ENCODE measurements around the gene CHST11.

DNA sequence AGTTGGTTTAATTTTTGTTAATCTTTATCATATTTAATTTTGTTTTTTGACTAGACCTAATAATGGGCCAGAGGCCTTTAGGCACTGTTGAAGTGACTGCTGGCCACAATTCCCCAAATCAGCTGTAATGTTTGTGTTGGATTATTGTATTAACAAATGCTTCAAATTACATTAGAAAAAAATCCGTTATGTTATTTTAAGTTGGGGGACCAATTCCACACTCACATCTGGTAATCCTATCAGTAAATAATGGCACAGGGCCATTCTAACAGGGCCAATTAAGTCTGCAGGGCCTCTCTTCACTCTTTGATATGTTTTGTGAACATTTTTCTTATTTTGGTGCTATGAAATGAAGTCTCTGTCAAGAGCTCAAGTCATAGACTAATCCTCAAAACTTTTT lies 39.6 kb downstream of the CHST11 start:
- TF ChIP-seq POLR2A (IDR thresholded peaks at IDR 0.05; ENCODE audit: low read depth, low read length) (no peak), CTCF (conservative IDR thresholded peaks at IDR 0.05; ENCODE audit: low read depth, low read length) (no peak), MXI1 (IDR thresholded peaks at IDR 0.05; ENCODE audit: borderline replicate concordance, low read depth, low read length) (no peak), RFX5 (IDR thresholded peaks at IDR 0.05; ENCODE audit: low read depth, low read length) (no peak), CHD1 (IDR thresholded peaks at IDR 0.05; ENCODE audit: low read depth, low read length) (no peak), MAFK (IDR thresholded peaks at IDR 0.05; ENCODE audit: low read depth, low read length) (no peak), SMC3 (IDR thresholded peaks at IDR 0.05; ENCODE audit: low read depth, low read length) (no peak)
